ENCODE measurements around the gene EML1.
"Not testable (repeated sequence)": the region's sequence is repeated elsewhere in the genome, so short reads cannot be mapped to it uniquely, and the experiment has no call there.

Gene EML1

GRCh38 chr14:99937475-99938244 lies 144.4 kb downstream of the EML1 start:
- DNase-seq (ENCODE audit: low spot score) = no peak

DNA sequence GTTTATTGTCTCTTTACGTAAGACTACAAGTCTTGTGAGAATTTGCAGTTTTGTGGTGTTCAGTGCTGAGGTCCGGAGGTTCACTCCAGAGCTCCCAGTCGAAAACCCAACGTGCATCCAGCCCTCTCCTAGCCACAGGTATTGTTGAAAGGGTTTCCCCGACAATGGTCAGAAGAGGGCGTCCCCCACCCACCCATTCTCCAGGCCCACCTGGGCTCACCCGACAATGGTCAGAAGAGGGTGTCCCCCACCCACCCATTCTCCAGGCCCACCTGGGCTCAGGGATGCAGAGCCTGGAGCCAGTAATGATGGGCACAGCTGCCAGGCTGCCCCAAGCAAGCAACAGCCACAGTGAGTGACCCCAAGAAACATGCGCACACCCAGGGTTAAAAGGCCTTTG lies 145.2 kb downstream of the EML1 start:
- DNase-seq (ENCODE audit: low spot score) = no peak

GRCh38 chr14:99938896-99939295 lies 145.7 kb downstream of the EML1 start:
- no peak for DNase-seq (ENCODE audit: low spot score)

DNA sequence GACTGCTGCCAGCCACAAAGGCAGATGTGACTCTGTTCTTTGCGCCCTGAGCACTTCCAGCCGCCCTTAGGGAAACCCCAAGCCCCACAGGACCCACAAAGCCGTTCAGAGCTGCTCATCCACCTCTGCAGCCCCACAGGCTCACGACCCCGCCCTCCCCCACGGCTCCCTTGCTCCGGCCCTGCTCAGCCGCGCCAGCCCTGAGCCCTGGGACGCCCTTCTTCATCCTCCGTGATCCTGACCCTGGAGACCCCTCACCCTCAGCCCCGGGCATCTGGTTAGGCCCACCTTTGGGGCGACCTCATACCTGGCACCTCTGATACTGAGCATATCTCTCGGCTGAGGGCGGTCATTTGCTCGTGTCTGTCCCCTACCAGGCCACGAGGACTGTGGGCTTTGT lies 146.2 kb downstream of the EML1 start:
- DNase-seq (ENCODE audit: low spot score) = no peak

DNA sequence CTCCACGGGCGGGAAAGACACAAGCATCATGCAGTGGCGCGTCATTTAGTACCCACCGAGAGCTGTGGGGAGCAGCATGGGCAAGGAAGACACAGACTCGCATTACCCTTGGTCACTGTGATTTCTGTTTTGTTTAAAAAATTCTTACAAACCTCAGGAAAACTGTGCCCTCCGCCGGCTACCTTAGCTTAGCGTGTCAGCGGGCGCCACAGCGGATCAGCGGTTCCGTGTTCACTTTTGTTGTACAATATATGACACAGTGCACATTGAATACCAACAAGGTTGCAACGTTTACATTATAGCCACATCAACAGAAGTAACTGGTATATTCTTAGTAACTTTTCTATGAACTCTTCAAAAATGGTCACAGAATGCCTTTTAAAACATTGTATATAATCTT lies 146.9 kb downstream of the EML1 start:
- no peak for DNase-seq (ENCODE audit: low spot score)

- DNase-seq (ENCODE audit: low spot score) = no peak
Measured at GRCh38 chr14:99941211-99941610, 148.0 kb downstream of the EML1 start.

GRCh38 chr14:99943620-99944019 lies 150.4 kb downstream of the EML1 start:
- no peak for DNase-seq (ENCODE audit: low spot score)

GRCh38 chr14:99944241-99944651 lies 151.0 kb downstream of the EML1 start:
- DNase-seq (ENCODE audit: low spot score) = no peak

DNA sequence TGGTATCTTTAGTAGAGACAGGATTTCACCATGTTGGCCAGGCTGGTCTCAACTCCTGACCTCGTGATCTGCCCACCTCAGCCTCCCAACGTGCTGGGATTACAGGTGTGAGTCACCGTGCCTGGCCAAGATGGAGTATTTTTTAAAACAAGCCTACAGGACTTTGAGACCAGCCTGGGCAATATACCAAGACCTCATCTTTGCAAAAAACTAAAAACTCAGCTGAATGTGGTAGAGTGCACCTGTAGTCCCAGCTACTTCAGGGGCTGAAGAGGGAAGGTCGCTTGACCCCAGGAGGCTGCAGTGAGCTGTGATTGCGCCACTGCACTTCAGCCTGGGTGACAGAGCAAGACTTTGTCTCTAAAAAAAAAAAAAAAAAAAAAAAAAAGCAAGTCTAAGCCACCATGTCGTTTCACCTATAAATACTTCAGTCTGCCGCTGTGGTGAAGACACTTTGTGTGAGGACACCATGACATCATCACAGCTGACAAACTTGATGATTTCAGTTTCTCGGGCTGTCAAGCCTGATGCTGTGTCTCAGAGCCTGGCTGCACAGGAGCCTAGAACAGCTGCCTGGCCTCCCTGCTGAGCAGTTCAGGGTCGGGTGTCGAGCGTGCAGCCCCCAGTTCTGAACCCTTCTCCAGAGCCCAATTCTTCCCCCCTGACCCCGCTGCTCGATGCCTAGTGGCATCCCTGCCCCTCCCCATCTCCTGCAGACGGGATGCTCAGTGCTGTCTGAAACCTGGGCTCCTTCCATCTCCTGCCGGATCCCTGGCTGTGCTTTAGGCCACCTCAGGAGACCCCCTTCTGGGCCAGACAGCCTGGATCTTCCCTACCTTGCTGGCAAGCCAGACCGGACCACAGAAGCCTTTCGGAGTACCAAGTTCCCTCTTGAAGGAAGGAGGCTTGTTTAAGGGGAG lies 152.8 kb downstream of the EML1 start:
- DNase-seq (ENCODE audit: low spot score) = no peak

DNA sequence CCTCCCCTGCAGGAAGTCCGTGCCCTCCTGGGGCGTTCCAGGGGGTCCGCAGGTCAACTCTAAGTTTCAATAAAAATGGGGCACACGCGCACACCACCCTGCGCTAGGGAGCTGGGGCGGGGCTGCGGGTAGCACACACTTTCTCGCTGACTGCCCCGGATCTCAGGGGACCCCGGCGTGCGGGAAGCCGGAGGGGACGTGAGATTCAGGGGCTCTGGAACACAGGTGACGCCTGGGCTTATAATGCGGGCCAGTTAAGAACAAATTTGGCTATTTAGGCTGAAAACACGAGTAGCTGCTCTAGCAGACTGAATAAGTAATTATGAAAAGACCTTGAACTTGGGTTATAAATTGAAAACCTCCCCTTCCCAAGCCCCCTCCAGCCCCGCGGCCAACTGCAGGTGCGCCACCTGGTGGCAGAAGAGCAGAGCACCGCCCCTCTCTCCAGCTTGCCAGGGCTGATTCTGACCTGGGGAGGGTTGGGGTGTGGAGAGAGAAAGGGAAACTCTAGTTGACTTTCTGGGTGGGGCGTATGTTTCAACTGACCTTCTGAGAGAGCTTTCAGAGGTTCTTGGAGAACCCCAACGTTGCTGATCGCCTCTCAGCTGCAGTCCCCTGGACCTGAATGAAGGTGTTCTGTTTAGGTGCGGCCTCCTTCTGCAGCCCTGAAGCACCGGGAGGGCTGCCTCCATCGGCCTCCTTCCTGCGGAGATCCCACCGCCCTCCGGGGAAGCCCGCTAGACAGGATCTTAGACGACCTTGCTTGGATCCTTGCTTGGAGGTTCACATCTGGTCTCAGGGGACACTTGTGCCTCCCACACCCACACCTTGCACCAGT lies 153.7 kb downstream of the EML1 start:
- no peak for DNase-seq (ENCODE audit: low spot score)

GRCh38 chr14:99947695-99948094 lies 154.5 kb downstream of the EML1 start:
- no peak for DNase-seq (ENCODE audit: low spot score)

DNA sequence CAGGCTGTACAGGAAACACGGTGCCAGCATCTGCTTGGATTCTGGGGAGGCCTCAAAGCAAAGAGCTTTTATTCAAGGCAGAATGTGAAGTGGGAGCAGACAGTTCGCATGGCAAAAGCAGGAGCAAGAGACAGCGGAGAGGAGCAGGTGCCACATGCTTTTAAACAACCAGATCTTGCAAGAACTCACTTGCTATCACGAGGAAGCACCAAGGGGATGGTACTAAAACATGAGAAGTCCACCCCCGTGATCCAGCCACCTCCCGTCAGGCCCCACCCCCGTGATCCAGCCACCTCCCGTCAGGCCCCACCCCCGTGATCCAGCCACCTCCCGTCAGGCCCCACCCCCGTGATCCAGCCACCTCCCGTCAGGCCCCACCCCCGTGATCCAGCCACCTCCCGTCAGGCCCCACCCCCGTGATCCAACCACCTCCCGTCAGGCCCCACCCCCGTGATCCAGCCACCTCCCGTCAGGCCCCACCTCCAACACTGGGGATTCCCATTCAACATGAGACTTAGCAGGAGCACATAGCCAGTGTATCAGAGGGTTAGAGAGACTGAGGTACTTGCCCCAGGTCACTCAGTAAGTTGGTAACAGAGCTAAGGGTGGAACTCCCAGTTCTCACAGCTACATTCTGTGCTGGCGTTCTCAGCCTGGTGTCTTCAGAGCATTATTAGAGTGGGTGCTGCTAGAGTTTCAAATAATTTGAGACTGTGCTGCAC lies 156.0 kb downstream of the EML1 start:
- DNase-seq (ENCODE audit: low spot score) = not testable (repeated sequence)

DNA sequence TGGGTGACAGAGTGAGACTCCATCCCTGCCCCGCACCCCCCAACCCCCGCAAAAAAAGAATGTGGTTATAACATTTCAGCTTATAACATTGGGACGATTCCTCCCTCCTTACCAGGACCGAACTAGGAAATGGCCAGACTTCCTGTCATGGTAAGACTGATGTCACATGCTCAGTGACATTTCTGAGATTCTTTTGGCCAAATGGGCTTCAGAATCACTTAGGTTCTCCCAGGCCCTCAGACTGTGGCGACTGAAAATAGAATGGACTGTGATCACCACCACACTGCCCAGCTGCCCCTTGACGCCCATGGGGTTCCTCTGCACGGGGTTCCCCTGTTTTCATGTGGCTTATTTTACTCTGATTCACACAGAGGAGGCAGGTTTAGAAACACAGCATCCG lies 157.0 kb downstream of the EML1 start:
- no peak for DNase-seq (ENCODE audit: low spot score)

DNA sequence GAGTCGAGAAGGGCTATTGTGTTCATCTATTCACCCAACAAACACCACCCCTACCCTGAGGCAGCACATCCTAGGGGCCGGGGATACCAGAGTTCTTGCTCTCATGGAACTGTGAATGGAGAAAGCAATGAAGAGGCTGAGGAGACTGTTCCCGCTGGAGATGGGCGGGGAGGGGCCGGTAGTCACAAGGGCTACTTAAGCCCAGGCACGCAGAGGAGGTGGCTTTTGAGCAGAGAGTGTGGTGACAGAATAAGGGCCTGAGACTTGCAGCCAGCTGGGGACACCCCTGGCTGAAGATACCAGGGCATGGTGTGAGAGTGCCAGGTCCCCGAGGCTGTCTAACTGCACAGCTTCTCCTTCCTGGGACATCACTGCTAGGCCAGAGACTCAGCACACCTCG lies 157.9 kb downstream of the EML1 start:
- DNase-seq (ENCODE audit: low spot score) = no peak

- no peak for DNase-seq (ENCODE audit: low spot score)
Measured at GRCh38 chr14:99952039-99952438, 158.8 kb downstream of the EML1 start.

GRCh38 chr14:99952453-99952852 lies 159.2 kb downstream of the EML1 start:
- no peak for DNase-seq (ENCODE audit: low spot score)

- DNase-seq (ENCODE audit: low spot score) = no peak
Measured at GRCh38 chr14:99955826-99956455, 162.7 kb downstream of the EML1 start.

DNA sequence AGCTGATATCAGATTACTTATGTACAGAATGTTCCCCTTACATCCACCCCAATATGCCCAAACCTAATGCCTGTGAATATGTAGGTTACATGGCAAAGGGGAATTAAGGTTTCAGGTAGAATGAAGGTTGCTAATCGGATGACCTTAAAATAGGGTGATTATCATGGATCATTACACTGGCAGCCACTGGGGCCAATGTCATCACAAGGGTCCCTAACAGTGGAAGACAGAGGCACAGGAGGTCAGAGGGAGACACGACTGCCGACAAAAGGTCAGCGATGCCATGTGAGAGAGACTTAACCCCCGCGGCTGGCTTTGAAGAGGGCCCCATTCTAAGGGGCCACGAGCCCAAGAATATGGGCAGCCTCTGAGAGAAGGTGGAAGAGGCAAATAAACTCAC lies 165.2 kb downstream of the EML1 start:
- DNase-seq (ENCODE audit: low spot score) = no peak

DNA sequence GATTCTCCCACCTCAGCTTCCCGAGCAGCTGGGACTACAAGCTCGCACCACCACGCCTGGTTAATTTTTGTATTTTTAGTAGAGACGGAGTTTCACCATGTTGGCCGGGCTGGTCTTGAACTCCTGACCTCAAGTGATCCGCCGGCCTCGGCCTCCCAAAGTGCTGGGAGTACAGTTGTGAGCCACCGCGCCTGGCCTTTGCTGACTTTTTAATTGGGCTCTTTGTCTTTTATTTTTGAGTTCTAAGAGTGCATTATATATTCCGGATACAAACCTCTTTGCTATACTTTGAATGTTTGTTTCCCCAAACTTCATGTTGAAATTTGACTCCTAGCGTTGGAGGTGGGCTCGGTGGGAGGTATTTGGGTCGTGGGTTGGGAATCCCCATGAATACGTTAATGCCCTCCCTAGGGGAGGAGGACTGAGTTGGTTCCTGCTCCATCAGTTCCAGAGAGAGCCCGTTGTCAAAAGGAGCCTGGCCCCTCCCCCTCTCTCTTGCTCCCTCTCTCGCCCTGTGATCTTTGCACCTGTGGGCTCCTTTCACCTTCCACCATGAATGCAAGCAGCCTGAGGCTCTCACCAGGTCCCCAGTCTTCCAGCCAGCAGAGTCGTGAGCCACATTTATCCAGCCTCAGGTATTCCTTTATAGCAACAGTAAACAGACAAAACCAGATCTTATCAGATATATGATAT lies 168.8 kb downstream of the EML1 start:
- DNase-seq (ENCODE audit: low spot score) = no peak

DNA sequence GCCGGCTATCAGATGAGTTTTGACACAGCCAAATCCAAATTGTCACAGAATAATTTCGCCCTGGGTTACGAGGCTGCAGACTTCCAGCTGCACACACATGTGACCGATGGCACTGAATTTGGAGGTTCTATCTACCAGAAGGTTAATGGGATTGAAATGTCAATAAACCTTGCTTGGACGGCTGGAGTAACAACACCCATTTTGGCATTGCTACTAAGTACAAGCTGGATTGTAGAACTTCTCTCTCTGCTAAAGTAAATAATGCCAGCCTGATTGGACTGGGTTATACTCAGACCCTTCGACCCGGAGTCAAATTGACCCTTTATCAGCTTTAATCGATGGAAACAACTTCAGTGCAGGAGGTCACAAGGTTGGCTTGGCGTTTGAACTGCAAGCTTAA lies 171.8 kb downstream of the EML1 start:
- DNase-seq (ENCODE audit: low spot score) = no peak

Data from pons (tissue), 1 donor.